ENCODE measurements around the gene MED13L. TPM values are rescaled to one million over a fixed set of nuclear protein-coding genes. Genes with fewer than 3 reads are reported as not detected.

The MED13L gene
- total and polyA plus RNA-seq, 12 donors: 8.8 to 106 (median 73.8) TPM

DNA sequence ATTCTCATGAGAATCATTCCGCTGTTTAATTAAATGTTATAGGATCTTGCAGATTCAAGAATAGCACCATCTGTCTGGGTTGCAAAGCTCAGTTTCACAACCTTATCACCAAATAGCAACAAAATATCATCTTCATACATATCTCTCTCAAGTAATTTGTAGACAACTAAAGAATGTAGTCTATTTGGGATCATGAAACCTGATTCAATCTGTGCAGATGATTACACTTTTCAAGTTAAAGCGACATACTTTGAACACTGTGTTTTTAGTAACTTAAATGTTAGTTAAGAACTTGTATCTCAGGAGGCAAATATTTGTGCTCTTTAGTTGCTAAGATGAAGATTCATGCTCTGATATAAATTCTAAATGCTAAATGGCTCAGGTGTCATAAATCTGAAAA lies 14.8 kb downstream of the MED13L start:
- no peak for DNase-seq
- Histone ChIP-seq H3K4me3 (no peak overlapping the region), H3K36me3 (replicated peaks in 1 of 2) (no peaks in the 10 kb centered on the region), H3K27me3 (no peaks in the 10 kb centered on the region), H3K27ac (no peak overlapping the region), H3K9me3 (replicated peaks in 1 of 3) (no peaks in the 10 kb centered on the region), H3K4me1 (replicated peaks in 1 of 2) (peaks cover 28 to 75% of the 10 kb centered on the region in 2 donors)
- WGBS, 4 donors: 91 to 100% (median 95%) methylated on average over 2 of the region's 2 CpGs
- TF ChIP-seq, protein P1, sequence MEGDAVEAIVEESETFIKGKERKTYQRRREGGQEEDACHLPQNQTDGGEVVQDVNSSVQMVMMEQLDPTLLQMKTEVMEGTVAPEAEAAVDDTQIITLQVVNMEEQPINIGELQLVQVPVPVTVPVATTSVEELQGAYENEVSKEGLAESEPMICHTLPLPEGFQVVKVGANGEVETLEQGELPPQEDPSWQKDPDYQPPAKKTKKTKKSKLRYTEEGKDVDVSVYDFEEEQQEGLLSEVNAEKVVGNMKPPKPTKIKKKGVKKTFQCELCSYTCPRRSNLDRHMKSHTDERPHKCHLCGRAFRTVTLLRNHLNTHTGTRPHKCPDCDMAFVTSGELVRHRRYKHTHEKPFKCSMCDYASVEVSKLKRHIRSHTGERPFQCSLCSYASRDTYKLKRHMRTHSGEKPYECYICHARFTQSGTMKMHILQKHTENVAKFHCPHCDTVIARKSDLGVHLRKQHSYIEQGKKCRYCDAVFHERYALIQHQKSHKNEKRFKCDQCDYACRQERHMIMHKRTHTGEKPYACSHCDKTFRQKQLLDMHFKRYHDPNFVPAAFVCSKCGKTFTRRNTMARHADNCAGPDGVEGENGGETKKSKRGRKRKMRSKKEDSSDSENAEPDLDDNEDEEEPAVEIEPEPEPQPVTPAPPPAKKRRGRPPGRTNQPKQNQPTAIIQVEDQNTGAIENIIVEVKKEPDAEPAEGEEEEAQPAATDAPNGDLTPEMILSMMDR (IDR thresholded peaks at IDR 0.05): no peak
- TF ChIP-seq POLR2A (IDR thresholded peaks at IDR 0.05): no peak
- intact Hi-C loops (cut with DNase I): no loop called here

- Histone ChIP-seq H3K4me3 (no peak overlapping the region), H3K27me3 (no peaks in the 10 kb centered on the region), H3K36me3 (replicated peaks in 1 of 2) (no peaks in the 10 kb centered on the region), H3K9me3 (replicated peaks in 1 of 3) (no peaks in the 10 kb centered on the region), H3K27ac (no peak overlapping the region), H3K4me1 (replicated peaks in 1 of 2) (peaks cover 36 to 75% of the 10 kb centered on the region in 2 donors)
- WGBS, 4 donors: 55 to 60% (median 59%) methylated on average over 4 of the region's 4 CpGs
- intact Hi-C loops (cut with DNase I): no loop called here
- TF ChIP-seq, protein P1 (IDR thresholded peaks at IDR 0.05): no peak
- no peak for TF ChIP-seq POLR2A (IDR thresholded peaks at IDR 0.05)
- DNase-seq: no peak
These were observed 15.9 kb downstream of the MED13L start for GRCh38 chr12:116261525-116262100.

- Histone ChIP-seq H3K27me3 (no peaks in the 10 kb centered on the region), H3K27ac (no peak overlapping the region), H3K4me3 (no peak overlapping the region), H3K36me3 (replicated peaks in 1 of 2) (no peaks in the 10 kb centered on the region), H3K4me1 (replicated peaks in 1 of 2) (peaks cover 27 to 75% of the 10 kb centered on the region in 2 donors), H3K9me3 (replicated peaks in 1 of 3) (no peaks in the 10 kb centered on the region)
- TF ChIP-seq, protein P1 (IDR thresholded peaks at IDR 0.05): no peak
- no peak for TF ChIP-seq POLR2A (IDR thresholded peaks at IDR 0.05)
- 90 to 95% (median 93%) methylated on average over 9 of the region's 9 CpGs for WGBS, 4 donors
- no peak for DNase-seq
- intact Hi-C loops (cut with DNase I): no loop called here
These were observed 17.5 kb downstream of the MED13L start for GRCh38 chr12:116259800-116260577.

DNA sequence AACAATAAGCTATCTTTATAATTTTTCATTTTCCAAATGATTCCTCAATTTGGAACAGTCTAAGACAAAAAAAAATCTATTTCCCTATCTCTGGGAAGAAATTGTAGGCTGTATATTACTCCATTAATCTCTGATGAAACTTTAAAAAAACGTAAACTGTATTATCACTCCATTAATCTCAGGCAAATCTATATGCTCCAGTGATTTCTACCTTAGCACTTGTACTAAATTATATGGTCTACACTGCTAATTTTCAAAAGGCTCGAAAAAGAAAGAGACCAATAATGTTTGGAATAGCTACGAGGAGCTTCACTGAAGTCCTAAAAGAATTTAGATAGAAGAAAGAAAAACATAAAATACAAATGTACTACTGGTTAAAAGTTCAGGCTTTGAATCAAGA lies 19.7 kb downstream of the MED13L start:
- Histone ChIP-seq H3K36me3 (replicated peaks in 1 of 2) (no peaks in the 10 kb centered on the region), H3K9me3 (replicated peaks in 1 of 3) (no peaks in the 10 kb centered on the region), H3K27me3 (no peaks in the 10 kb centered on the region), H3K4me1 (replicated peaks in 1 of 2) (peaks cover 21 to 55% of the 10 kb centered on the region in 2 donors), H3K4me3 (peak overlapping the region in 1 of 4 donors; percentile 23), H3K27ac (peak overlapping the region in 2 of 5 donors; percentile 42 to 60)
- TF ChIP-seq, protein P1 (IDR thresholded peaks at IDR 0.05): no peak
- no peak for TF ChIP-seq POLR2A (IDR thresholded peaks at IDR 0.05)
- no peak for DNase-seq
- intact Hi-C loops (cut with DNase I): no loop called here
- WGBS, 4 donors: 19 to 37% (median 27%) methylated on average over 3 of the region's 3 CpGs
